Measurements from ENCODE around the gene CHST10. TPM values are rescaled to one million over a fixed set of nuclear protein-coding genes. Genes with fewer than 3 reads are reported as not detected.

Gene CHST10
- total and polyA plus RNA-seq, 10 of the 15 experiments (the other 5 are each of a cell fraction or from before 2014, with no cell fraction given): 2.0 to 22.5 (median 15.7) TPM

- in situ Hi-C loops (cut with MboI) (no loop called here), intact Hi-C loops (cut with micrococcal nuclease; ENCODE audit: unreplicated experiment) (loop anchor here (2.0 kb wide), 2 partner anchors 22 to 146 kb away; partner anchors contain the start of gene PDCL3)
- FAIRE-seq (no peak), DNase-seq (ENCODE audit: low read depth, low spot score) (no peak), ATAC-seq (peak; percentile 42)
- BruUV-seq (replicated peaks): TSS peak; percentile 51
- TF ChIP-seq CBX3 (IDR thresholded peaks at IDR 0.05; ENCODE audit: borderline replicate concordance, low read depth): no peak
- TF ChIP-seq E2F8 (IDR thresholded peaks at IDR 0.05; ENCODE audit: low read depth, partially characterized antibody): no peak
- TF ChIP-seq GABPA (IDR thresholded peaks at IDR 0.05; ENCODE audit: low read depth): no peak
- TF ChIP-seq POU2F2 (IDR thresholded peaks at IDR 0.05; ENCODE audit: borderline replicate concordance, low read depth, low read length): no peak
- no peak for TF ChIP-seq BHLHE40 (IDR thresholded peaks at IDR 0.05; ENCODE audit: borderline replicate concordance in 1 of 2, low read depth in 2 of 2, low read length in 1 of 2)
- no peak for TF ChIP-seq MLLT1 (IDR thresholded peaks at IDR 0.05)
- TF ChIP-seq KDM1A (IDR thresholded peaks at IDR 0.05; ENCODE audit: borderline replicate concordance): no peak
- no peak for TF ChIP-seq MTA3 (IDR thresholded peaks at IDR 0.05; ENCODE audit: borderline replicate concordance, low read length)
- no peak for TF ChIP-seq SIN3A (IDR thresholded peaks at IDR 0.05; ENCODE audit: low read depth, low read length)
- TF ChIP-seq MEF2A (IDR thresholded peaks at IDR 0.05; ENCODE audit: insufficient read depth, low read depth, low read length): no peak
- no peak for TF ChIP-seq ELK1 (IDR thresholded peaks at IDR 0.05; ENCODE audit: low read depth, low read length)
- TF ChIP-seq SMC3 (IDR thresholded peaks at IDR 0.05; ENCODE audit: borderline replicate concordance, low read length): no peak
- no peak for TF ChIP-seq SMAD5 (IDR thresholded peaks at IDR 0.05; ENCODE audit: low read depth)
- TF ChIP-seq HDAC2 (IDR thresholded peaks at IDR 0.05): no peak
- TF ChIP-seq SIX5 (IDR thresholded peaks at IDR 0.05; ENCODE audit: low read depth, low read length, severe bottlenecking): no peak
- no peak for TF ChIP-seq ZNF217 (IDR thresholded peaks at IDR 0.05)
- TF ChIP-seq NFXL1 (IDR thresholded peaks at IDR 0.05; ENCODE audit: borderline replicate concordance): no peak
- ChIA-PET SMC1A (ENCODE audit: uncharacterized antibody, unreplicated experiment) (interaction anchor here (0.9 to 3.8 kb wide), 7 partner anchors 18 to 155 kb away, joined by 3 to 20 read pairs (median 3); no protein-coding TSS in a partner anchor), POLR2A (interaction anchor here (0.6 to 3.5 kb wide), 5 partner anchors 21 to 147 kb away, joined by 3 to 22 read pairs (median 5); no protein-coding TSS in a partner anchor), RAD21 (ENCODE audit: unreplicated experiment) (interaction anchor here (1.1 to 3.4 kb wide), 3 partner anchors 21 to 154 kb away, joined by 3 to 40 read pairs (median 5); no protein-coding TSS in a partner anchor), CTCF (interaction anchor here (0.6 to 2.1 kb wide), 5 partner anchors 9 to 138 kb away, joined by 3 to 8 read pairs (median 5); no protein-coding TSS in a partner anchor)
- Histone ChIP-seq H3K27me3 (replicated peaks in 1 of 2; ENCODE audit: control insufficient read depth in 2 of 2, insufficient read depth in 2 of 2, low read length in 1 of 2) (no peaks in the 10 kb centered on the region), H2AFZ (ENCODE audit: control insufficient read depth, low read depth, low read length) (peak overlapping the region; percentile 89), H3K4me3 (peak overlapping the region; percentile 96), H3K9me3 (replicated peaks; ENCODE audit: control insufficient read depth, insufficient read depth, low read length) (no peaks in the 10 kb centered on the region; the same call in 2 of the 3 replicates), H3K4me1 (ENCODE audit: control insufficient read depth, insufficient read depth, low read length) (peaks cover 3% of the 10 kb centered on the region; the same call in 1 of the 2 replicates), H3K9ac (ENCODE audit: control insufficient read depth, insufficient read depth, low read length) (peak overlapping the region; percentile 76), H3K79me2 (ENCODE audit: control insufficient read depth, insufficient read depth, low read length) (peaks cover 19% of the 10 kb centered on the region), H3K36me3 (ENCODE audit: control insufficient read depth in 2 of 2, insufficient read depth in 2 of 2, low read length in 1 of 2) (peaks cover 0 to 4% of the 10 kb centered on the region in 2 experiments; a peak in 2 of 4 replicates), H4K20me1 (ENCODE audit: control insufficient read depth, insufficient read depth) (no peaks in the 10 kb centered on the region), H3K4me2 (ENCODE audit: control insufficient read depth, insufficient read depth) (peak overlapping the region; percentile 88), H3K27ac (ENCODE audit: control insufficient read depth, insufficient read depth) (peak overlapping the region; percentile 47; the same call in 1 of the 2 replicates)
- WGBS (ENCODE audit: insufficient coverage, insufficient replicate concordance, low lambda C conversion rate, missing lambda C conversion rate): 8% methylated on average over 5 of the region's 5 CpGs
Measured at GRCh38 chr2:100416397-100416934, 1.0 kb downstream of the CHST10 start.

Data from GM12878 (cell line).